Effector memory CD4-positive, alpha-beta T cell (primary cell): ENCODE measurements around the gene ERO1B.
"Not testable (repeated sequence)": the region's sequence is repeated elsewhere in the genome, so short reads cannot be mapped to it uniquely, and the experiment has no call there.

ENCODE experiments used
- DNase-seq, 3 donors: peaks; one replicate each; pipeline ENCODE4 v3.0.0-alpha.2; 2020
- H3K27ac ChIP-seq: 2 replicates; pipeline ENCODE4 v1.7.0; 2013; ENCODE audit warnings: mild to moderate bottlenecking, low read length, moderate library complexity; ENCODE audit not compliant: insufficient read depth, poor library complexity, severe bottlenecking
- H3K27me3 ChIP-seq: replicated peaks from 2 replicates; pipeline ENCODE4 v1.7.0; 2013; ENCODE audit warnings: mild to moderate bottlenecking, low read length; ENCODE audit not compliant: insufficient read depth, control insufficient read depth, poor library complexity, severe bottlenecking
- H3K36me3 ChIP-seq: 2 replicates; pipeline ENCODE4 v1.7.0; 2013; ENCODE audit warnings: mild to moderate bottlenecking, low read length, moderate library complexity; ENCODE audit not compliant: control insufficient read depth, insufficient read depth
- H3K4me1 ChIP-seq: 2 replicates; pipeline ENCODE4 v1.7.0; 2013; ENCODE audit warnings: low read length, mild to moderate bottlenecking; ENCODE audit not compliant: control insufficient read depth, insufficient read depth, poor library complexity, severe bottlenecking
- H3K4me3 ChIP-seq: 2 replicates; pipeline ENCODE4 v1.7.0; 2013; ENCODE audit warnings: low read length, low read depth, mild to moderate bottlenecking; ENCODE audit not compliant: insufficient read depth, poor library complexity, severe bottlenecking
- H3K9me3 ChIP-seq: 2 replicates; pipeline ENCODE4 v1.7.0; 2013; ENCODE audit warnings: mild to moderate bottlenecking, low read length, moderate library complexity; ENCODE audit not compliant: control insufficient read depth

The ERO1B gene

DNA sequence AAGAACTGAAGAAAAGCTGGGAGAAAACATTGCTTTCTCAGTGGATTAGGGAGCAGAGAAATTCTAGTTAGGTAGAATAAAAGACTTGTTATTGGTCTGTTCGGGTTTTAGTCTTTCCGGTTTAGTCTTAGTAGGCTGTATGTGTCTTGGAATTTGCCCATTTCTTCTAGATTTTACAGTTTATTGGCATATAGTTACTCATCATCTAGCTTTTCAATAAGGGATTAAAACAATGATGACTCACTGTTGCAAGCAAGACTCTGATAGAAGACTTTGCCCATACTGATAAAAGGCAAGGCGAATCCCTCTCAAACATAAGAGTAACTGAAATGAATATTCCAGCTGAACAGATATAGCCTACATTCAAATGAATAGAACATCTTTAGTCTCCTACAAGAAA lies 77.1 kb downstream of the ERO1B start:
- no peak overlapping the region for H3K27ac ChIP-seq
- peaks cover 7% of the 10 kb centered on the region for H3K9me3 ChIP-seq
- peaks cover 14% of the 10 kb centered on the region for H3K36me3 ChIP-seq
- DNase-seq, result no peak
- no peaks in the 10 kb centered on the region for H3K4me1 ChIP-seq
- no peaks in the 10 kb centered on the region for H3K27me3 ChIP-seq
- no peak overlapping the region for H3K4me3 ChIP-seq

GRCh38 chr1:236204039-236204438 lies 77.7 kb downstream of the ERO1B start:
- no peak overlapping the region for H3K4me3 ChIP-seq
- no peaks in the 10 kb centered on the region for H3K4me1 ChIP-seq
- peaks cover 14% of the 10 kb centered on the region for H3K36me3 ChIP-seq
- peaks cover 7% of the 10 kb centered on the region for H3K9me3 ChIP-seq
- no peak for DNase-seq
- no peak overlapping the region for H3K27ac ChIP-seq
- no peaks in the 10 kb centered on the region for H3K27me3 ChIP-seq

DNA sequence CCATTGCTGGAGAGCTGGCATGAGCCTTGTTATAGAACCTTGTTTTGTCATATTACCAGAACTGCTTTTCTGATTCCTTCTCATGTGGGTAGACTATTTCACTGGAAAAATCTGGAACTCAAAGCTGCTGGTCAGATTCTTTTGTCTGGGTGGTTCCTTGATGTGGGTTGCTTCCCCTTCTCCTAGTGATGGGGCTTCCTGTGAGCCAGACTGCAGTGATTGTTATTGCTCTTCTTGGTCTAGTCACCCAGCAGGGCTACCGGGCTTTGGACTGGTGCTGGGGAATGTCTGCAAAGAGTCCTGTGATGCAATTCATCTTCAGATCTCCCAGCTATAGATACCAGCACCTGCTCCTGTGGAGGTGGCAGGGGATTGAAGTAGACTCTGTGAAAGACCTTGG lies 80.0 kb downstream of the ERO1B start:
- DNase-seq, result no peak
- peaks cover 14% of the 10 kb centered on the region for H3K9me3 ChIP-seq
- peaks cover 7% of the 10 kb centered on the region for H3K36me3 ChIP-seq
- no peak overlapping the region for H3K4me3 ChIP-seq
- H3K4me1 ChIP-seq, result no peaks in the 10 kb centered on the region
- no peak overlapping the region for H3K27ac ChIP-seq
- no peaks in the 10 kb centered on the region for H3K27me3 ChIP-seq

DNA sequence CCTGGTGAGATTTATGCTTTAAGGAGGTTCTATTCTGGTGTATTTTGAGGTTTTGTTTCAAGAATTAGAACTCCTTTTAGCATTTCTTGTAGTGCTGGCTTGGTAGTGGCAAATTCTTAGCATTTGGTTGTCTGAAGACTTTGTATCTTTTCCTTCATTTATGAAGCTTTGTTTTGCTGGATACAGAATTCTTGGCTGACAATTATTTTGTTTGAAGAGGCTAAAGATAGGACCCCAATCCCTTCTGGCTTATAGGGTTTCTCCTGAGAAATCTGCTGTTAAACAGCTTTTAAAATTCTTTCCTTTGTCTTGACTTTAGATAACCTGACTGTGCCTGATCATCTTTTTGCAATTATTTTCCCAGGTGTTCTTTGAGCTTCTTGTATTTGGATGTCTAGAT lies 80.8 kb downstream of the ERO1B start:
- no peaks in the 10 kb centered on the region for H3K27me3 ChIP-seq
- DNase-seq, result no peak
- no peaks in the 10 kb centered on the region for H3K4me1 ChIP-seq
- H3K9me3 ChIP-seq, result peaks cover 14% of the 10 kb centered on the region
- no peak overlapping the region for H3K27ac ChIP-seq
- H3K4me3 ChIP-seq, result no peak overlapping the region
- H3K36me3 ChIP-seq, result peaks cover under 1% of the 10 kb centered on the region

DNA sequence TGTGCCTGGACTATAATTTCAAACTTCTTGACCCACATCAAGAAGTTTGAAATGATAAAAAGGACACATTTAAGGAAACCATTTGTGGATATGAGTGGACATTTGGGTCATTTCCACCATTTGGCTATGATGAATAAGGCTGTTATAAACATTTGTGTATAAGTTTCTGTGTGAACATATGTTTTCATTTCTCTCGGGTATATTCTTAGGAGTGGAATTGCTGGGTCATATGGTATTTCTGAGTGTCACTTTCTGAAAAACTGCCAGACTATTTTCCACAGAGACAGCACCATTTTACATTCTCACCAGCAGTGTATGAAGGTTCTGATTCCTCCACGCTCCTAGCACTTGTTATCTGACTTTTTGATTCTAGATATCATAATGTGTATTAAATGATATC lies 88.6 kb downstream of the ERO1B start:
- no peak for DNase-seq
- no peaks in the 10 kb centered on the region for H3K36me3 ChIP-seq
- no peak overlapping the region for H3K27ac ChIP-seq
- no peaks in the 10 kb centered on the region for H3K4me1 ChIP-seq
- no peak overlapping the region for H3K4me3 ChIP-seq
- H3K27me3 ChIP-seq, result no peaks in the 10 kb centered on the region
- peaks cover 6% of the 10 kb centered on the region for H3K9me3 ChIP-seq

DNA sequence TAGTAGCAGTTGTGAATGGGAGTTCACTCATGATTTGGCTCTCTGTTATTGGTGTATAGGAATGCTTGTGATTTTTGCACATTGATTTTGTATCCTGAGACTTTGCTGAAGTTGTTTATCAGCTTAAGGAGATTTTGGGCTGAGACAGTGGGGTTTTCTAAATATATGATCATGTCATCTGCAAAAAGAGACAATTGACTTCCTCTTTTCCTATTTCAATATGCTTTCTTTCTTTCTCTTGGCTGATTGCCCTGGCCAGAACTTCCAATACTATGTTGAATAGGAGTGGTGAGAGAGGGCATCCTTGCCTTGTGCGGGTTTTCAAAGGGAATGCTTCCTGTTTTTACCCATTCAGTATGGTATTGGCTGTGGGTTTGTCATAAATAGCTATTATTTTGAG lies 93.7 kb downstream of the ERO1B start:
- not testable (repeated sequence) for H3K9me3 ChIP-seq, H3K27ac ChIP-seq, DNase-seq, H3K4me1 ChIP-seq, H3K27me3 ChIP-seq, H3K36me3 ChIP-seq, H3K4me3 ChIP-seq

- not testable (repeated sequence) for DNase-seq, H3K4me1 ChIP-seq, H3K27ac ChIP-seq, H3K9me3 ChIP-seq, H3K36me3 ChIP-seq, H3K4me3 ChIP-seq, H3K27me3 ChIP-seq
These were observed 95.3 kb downstream of the ERO1B start for GRCh38 chr1:236186471-236186870.

DNA sequence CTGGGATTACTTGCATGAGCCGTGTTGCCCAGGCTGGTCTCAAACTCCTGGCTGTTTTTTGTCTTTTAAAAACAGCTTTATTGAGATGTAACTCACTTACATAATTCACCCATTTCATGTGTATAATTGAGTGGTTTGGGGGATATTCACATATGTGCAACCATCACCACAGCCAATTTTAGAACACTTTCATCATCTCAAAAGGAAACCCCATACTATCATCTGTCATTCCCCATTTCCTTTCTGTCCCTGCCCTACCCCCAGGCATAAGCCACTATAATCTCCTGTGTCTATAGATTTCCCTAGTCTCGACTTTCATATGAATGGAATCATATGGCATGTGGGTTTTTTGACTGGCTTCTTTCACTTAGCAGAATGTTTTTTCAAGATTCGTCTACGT lies 96.1 kb downstream of the ERO1B start:
- Histone ChIP-seq H3K27me3 (no peaks in the 10 kb centered on the region), H3K9me3 (no peaks in the 10 kb centered on the region), H3K27ac (no peak overlapping the region), H3K4me1 (no peaks in the 10 kb centered on the region), H3K36me3 (no peaks in the 10 kb centered on the region), H3K4me3 (no peak overlapping the region)
- no peak for DNase-seq

GRCh38 chr1:236181059-236181458 lies 100.7 kb downstream of the ERO1B start:
- Histone ChIP-seq H3K27me3 (no peaks in the 10 kb centered on the region), H3K27ac (no peak overlapping the region), H3K36me3 (no peaks in the 10 kb centered on the region), H3K4me3 (no peak overlapping the region), H3K9me3 (no peaks in the 10 kb centered on the region), H3K4me1 (no peaks in the 10 kb centered on the region)
- no peak for DNase-seq

GRCh38 chr1:236179634-236180033 lies 102.1 kb downstream of the ERO1B start:
- H3K9me3 ChIP-seq, result no peaks in the 10 kb centered on the region

More at GRCh38 chr1:236179634-236180033, 102.1 kb downstream of the ERO1B start:
- no peaks in the 10 kb centered on the region for H3K4me1 ChIP-seq
- no peaks in the 10 kb centered on the region for H3K36me3 ChIP-seq
- H3K4me3 ChIP-seq, result no peak overlapping the region
- no peaks in the 10 kb centered on the region for H3K27me3 ChIP-seq
- DNase-seq, result no peak
- H3K27ac ChIP-seq, result no peak overlapping the region
